ENCODE data around the gene PLEKHA6.

GRCh38 chr1:204203206-204203767 lies 156.4 kb downstream of the PLEKHA6 start:
- TF ChIP-seq, protein P1, sequence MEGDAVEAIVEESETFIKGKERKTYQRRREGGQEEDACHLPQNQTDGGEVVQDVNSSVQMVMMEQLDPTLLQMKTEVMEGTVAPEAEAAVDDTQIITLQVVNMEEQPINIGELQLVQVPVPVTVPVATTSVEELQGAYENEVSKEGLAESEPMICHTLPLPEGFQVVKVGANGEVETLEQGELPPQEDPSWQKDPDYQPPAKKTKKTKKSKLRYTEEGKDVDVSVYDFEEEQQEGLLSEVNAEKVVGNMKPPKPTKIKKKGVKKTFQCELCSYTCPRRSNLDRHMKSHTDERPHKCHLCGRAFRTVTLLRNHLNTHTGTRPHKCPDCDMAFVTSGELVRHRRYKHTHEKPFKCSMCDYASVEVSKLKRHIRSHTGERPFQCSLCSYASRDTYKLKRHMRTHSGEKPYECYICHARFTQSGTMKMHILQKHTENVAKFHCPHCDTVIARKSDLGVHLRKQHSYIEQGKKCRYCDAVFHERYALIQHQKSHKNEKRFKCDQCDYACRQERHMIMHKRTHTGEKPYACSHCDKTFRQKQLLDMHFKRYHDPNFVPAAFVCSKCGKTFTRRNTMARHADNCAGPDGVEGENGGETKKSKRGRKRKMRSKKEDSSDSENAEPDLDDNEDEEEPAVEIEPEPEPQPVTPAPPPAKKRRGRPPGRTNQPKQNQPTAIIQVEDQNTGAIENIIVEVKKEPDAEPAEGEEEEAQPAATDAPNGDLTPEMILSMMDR (IDR thresholded peaks at IDR 0.05): no peak
- TF ChIP-seq EP300 (IDR thresholded peaks at IDR 0.05) (no peak), POLR2AphosphoS5 (IDR thresholded peaks at IDR 0.05) (no peak), POLR2A (IDR thresholded peaks at IDR 0.05) (no peak)
